ENCODE measurements around the gene CUX1.

- TF ChIP-seq CTCF (IDR thresholded peaks at IDR 0.05) (no peak), POLR2AphosphoS5 (IDR thresholded peaks at IDR 0.05) (no peak), POLR2A (IDR thresholded peaks at IDR 0.05) (no peak)
Observed at GRCh38 chr7:102215256-102215655, 397.8 kb downstream of the CUX1 start.

Measured in breast epithelium (tissue), 3 donors.